ENCODE measurements around the gene IZUMO4. TPM values are rescaled to one million over a fixed set of nuclear protein-coding genes. Genes with fewer than 3 reads are reported as not detected.
"Not testable (repeated sequence)": the region's sequence is repeated elsewhere in the genome, so short reads cannot be mapped to it uniquely, and the experiment has no call there.

The IZUMO4 gene
- total RNA-seq, 2 donors from 2014 or later: 13.9 to 143 TPM

DNA sequence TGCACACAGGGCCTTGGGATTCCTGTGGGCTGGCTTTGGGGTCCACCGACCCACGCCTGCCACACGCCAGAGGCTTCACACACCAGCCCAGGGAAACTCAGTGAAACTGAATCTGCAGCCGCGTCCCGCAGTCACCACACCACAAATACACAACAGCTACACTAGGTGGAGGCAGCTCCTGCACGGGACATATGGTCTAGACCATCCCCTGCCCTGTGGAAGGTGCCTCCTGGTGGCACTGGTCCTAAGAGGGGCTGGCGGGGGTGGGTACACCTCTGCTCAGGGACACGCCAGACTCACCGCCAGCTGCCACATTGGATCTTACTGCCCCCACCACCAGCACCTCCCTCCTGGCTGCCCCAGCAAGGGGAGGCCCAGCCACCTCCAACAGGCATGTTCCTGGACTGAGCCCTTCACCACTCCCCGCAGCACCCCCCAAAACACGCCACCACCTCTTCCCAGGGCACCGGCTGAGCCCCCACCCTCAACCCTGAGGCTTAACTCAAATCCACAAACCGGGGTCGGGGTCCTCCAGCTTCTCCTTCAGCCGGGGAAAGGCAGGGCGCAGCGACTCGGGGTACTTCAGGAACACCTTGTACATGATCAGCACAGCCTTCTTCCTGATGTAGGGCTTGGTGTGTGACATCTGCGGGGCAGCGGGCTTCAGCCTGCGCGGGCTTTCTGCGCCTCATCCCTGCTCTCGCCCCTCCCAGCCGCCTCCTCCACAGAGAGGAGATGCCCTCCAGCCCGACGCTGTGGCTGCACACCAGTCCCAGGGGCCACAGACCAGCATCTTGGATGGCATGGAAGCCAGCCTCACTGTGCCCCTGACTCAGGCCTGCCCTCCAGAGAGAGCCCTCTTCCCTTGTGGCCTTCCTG is 33.4 kb downstream of the IZUMO4 start:
- H3K4me3 Mint-ChIP-seq: no peak overlapping the region
- H3K27ac Mint-ChIP-seq: no peak overlapping the region
- H3K36me3 Mint-ChIP-seq (ENCODE audit: low read depth): peaks cover 65% of the 10 kb centered on the region

GRCh38 chr19:2131012-2131975 is 34.6 kb downstream of the IZUMO4 start:
- H3K36me3 Mint-ChIP-seq (ENCODE audit: low read depth): peaks cover 64% of the 10 kb centered on the region
- H3K4me1 Mint-ChIP-seq; H3K4me3 Mint-ChIP-seq; H3K27ac Mint-ChIP-seq; ATAC-seq (replicated peaks); H3K27me3 Mint-ChIP-seq; H3K9me3 Mint-ChIP-seq: not testable (repeated sequence)

More for the DNA sequence above, 33.4 kb downstream of the IZUMO4 start:
- Mint-ChIP-seq H3K9me3 (no peaks in the 10 kb centered on the region), H3K4me1 (no peaks in the 10 kb centered on the region), H3K27me3 (no peaks in the 10 kb centered on the region)
- no peak for ATAC-seq (replicated peaks)

DNA sequence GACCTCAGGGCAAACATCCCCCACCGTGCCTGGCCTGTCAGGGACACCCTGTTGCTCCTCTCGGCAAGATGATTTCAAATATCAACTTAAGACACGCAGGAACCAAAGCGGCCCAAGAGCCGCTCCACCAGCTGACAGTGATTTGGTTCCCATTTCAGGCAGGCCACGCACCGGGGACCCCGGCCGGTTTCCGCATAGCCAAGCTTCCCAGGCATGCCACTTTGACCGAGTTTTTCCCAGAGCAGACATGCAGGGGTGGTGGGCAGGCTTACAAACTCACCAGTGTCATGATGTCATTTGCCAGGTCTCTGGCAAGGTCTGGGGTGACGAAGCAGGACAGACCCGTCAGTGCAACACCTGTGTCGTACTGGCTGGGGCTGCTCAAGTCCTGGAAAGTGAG is 35.5 kb downstream of the IZUMO4 start:
- Mint-ChIP-seq H3K27me3 (no peaks in the 10 kb centered on the region), H3K4me3 (no peak overlapping the region), H3K27ac (no peak overlapping the region), H3K4me1 (no peaks in the 10 kb centered on the region), H3K9me3 (no peaks in the 10 kb centered on the region), H3K36me3 (ENCODE audit: low read depth) (peaks cover 64% of the 10 kb centered on the region)
- ATAC-seq (replicated peaks): no peak

- peaks cover 64% of the 10 kb centered on the region for H3K36me3 Mint-ChIP-seq (ENCODE audit: low read depth)
- no peak overlapping the region for H3K27ac Mint-ChIP-seq
- H3K9me3 Mint-ChIP-seq: no peaks in the 10 kb centered on the region
- H3K4me3 Mint-ChIP-seq: no peak overlapping the region
- no peaks in the 10 kb centered on the region for H3K4me1 Mint-ChIP-seq
- no peaks in the 10 kb centered on the region for H3K27me3 Mint-ChIP-seq
- ATAC-seq (replicated peaks): no peak
Observed at GRCh38 chr19:2132731-2133490, 36.2 kb downstream of the IZUMO4 start.

DNA sequence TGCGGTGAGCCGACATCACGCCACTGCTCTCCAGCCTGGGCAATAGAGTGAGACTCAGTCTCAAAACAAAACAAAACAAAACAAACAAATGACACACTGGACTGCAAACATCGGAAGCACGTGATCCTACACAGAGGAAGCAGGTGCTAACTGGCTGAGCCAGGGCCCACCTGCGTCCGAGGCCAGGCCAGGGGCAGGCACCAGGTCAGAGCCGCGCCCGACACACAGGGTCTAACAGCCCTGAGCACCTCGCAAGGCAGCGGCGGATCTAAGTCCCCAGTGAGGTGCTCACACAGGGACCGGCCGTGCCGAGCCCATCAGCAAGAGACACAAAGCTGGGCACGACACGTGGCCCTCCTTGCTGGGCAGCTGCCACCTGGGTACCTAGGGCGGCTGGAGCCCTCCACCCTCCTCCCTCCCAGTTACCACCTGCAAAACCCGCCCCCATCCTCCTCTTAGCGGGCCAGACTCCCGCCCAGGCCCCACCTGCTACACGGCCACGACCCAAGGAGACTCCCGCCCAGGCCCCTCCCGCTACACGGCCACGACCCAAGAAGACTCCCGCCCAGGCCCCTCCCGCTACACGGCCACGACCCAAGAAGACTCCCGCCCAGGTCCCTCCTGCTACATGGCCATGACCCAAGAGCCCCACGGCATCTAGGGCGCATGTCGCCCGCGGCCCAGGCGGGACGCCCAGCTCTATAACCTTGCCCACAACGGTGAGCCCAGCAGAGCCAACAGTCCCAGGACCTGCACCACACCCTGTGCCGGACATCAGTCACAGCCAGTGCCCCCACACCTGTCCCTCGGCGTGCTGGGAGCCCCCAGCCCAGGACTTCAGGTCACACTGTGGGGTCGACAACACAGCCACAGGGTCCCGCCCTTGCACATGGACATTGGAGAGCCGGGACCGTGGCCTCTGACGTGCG is 39.0 kb downstream of the IZUMO4 start:
- H3K27ac Mint-ChIP-seq: no peak overlapping the region
- H3K36me3 Mint-ChIP-seq (ENCODE audit: low read depth): peaks cover 71% of the 10 kb centered on the region
- no peak overlapping the region for H3K4me3 Mint-ChIP-seq
- ATAC-seq (replicated peaks): no peak
- no peaks in the 10 kb centered on the region for H3K9me3 Mint-ChIP-seq
- H3K27me3 Mint-ChIP-seq: no peaks in the 10 kb centered on the region
- H3K4me1 Mint-ChIP-seq: no peaks in the 10 kb centered on the region

DNA sequence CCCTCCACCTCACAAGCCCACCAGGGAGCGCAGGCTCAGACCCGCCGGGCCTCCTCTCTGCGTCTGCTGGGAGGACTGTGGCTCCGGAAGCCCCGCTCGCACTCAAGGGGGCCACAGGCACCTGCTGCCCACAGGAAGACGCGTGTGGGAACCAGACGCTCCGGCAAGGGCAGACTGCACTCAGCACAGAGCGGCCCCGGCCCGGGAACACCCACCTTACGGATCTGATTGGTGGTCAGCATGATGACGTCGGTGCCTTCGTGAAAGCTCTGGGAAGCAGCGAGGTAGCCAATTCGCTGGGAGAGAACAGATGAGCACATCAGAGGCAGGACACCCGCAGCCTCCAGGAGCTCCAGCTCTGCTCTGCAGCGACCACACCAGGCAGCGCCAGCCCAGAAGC is 40.1 kb downstream of the IZUMO4 start:
- Mint-ChIP-seq H3K27me3 (no peaks in the 10 kb centered on the region), H3K9me3 (no peaks in the 10 kb centered on the region), H3K4me1 (no peaks in the 10 kb centered on the region), H3K4me3 (no peak overlapping the region), H3K36me3 (ENCODE audit: low read depth) (peaks cover 74% of the 10 kb centered on the region), H3K27ac (no peak overlapping the region)
- ATAC-seq (replicated peaks): no peak

GRCh38 chr19:2138061-2138728 is 41.5 kb downstream of the IZUMO4 start:
- H3K9me3 Mint-ChIP-seq: no peaks in the 10 kb centered on the region
- H3K4me1 Mint-ChIP-seq: no peaks in the 10 kb centered on the region
- peaks cover 60% of the 10 kb centered on the region for H3K36me3 Mint-ChIP-seq (ENCODE audit: low read depth)
- H3K4me3 Mint-ChIP-seq: no peak overlapping the region
- H3K27me3 Mint-ChIP-seq: no peaks in the 10 kb centered on the region
- H3K27ac Mint-ChIP-seq: no peak overlapping the region
- ATAC-seq (replicated peaks): no peak

DNA sequence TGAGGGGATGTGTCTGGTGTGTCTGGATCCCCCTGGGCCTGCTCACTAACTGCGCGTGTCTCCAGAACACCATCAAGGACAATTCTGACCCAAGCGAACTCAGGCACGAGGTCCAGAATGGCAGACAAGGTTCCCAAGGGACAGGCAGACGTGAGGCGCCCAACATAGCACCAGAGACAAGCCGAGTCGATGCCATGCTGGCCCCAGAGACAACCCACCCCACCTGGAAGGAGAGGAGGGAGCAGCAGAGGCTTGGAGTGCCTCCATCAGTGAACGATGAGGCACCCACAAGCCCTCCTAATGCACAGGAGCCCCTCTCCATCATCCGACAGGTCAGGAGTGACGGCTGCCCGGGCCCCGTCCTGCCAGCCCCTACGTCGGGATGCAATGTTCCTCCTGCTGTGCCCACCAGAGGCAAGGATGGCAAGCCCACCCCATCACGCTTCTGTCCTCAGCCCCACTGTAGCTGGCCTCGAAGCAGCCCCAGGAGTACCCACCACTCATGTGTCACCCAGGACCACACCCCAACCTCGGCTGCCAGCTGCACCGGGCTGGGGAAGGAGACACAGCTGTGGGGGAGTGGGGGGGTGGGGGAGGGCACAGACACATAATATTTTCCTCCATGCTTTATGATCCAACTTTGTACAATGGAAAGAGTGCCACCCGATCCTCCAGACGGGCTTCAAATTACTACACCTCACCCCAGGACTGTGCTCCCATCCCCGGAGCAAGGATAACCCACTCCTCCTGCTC is 42.8 kb downstream of the IZUMO4 start:
- Mint-ChIP-seq H3K9me3 (no peaks in the 10 kb centered on the region), H3K36me3 (ENCODE audit: low read depth) (peaks cover 68% of the 10 kb centered on the region), H3K27ac (no peak overlapping the region), H3K4me3 (no peak overlapping the region), H3K4me1 (no peaks in the 10 kb centered on the region), H3K27me3 (no peaks in the 10 kb centered on the region)
- no peak for ATAC-seq (replicated peaks)

DNA sequence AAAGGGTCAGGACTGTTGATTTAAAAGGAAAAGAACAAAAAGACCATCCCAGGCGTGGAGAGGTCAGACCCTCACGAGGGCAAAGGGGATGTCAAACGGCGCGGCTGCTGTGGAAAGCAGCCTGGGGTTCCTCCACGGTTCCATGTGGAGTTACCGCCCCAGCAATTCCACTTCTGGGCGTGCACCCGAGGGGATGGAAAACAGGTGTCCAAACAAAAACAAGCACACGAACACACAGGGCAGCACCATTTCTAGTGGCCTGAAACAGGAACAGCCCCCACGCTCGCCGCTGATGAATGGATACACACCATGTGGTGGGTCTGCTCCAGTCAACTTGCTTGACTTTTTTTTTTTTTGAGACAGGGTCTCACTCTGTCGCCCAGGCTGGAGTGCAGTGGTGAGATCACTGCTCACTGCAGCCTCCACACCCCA is 43.4 kb downstream of the IZUMO4 start:
- Mint-ChIP-seq H3K9me3 (no peaks in the 10 kb centered on the region), H3K27me3 (no peaks in the 10 kb centered on the region), H3K4me3 (no peak overlapping the region), H3K4me1 (no peaks in the 10 kb centered on the region), H3K36me3 (ENCODE audit: low read depth) (peaks cover 73% of the 10 kb centered on the region), H3K27ac (no peak overlapping the region)
- ATAC-seq (replicated peaks): no peak

DNA sequence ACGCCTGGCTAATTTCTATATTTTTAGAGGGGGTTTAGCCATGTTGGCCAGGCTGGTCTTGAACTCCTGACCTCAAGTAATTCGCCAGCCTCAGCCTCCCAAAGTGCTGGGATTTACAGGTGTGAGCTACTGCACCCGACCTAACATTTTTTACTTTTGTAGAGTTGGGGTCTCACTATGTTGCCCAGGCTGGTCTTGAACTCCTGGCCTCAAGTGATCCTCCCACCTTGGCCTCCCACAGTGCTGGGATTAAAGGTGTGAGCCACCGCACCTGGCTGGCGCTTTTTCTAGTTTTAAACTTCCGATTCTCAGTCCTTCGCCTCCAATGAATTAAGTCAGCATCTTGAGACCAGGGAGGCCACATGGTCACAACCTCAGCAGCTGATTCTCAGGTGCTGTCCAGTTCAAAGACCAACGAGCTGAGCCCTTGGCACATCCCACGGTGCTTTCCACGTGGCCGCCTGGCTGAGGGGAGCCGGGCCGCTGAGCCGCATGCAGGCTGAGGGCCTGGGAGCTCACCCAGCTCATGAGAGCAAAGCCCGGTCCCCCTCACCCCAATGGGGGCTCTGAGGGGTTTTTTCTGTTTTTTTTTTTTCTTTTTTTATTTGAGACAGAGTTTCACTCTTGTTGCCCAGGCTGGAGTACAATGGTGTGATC is 45.6 kb downstream of the IZUMO4 start:
- peaks cover 8% of the 10 kb centered on the region for H3K4me1 Mint-ChIP-seq
- no peak for ATAC-seq (replicated peaks)

DNA sequence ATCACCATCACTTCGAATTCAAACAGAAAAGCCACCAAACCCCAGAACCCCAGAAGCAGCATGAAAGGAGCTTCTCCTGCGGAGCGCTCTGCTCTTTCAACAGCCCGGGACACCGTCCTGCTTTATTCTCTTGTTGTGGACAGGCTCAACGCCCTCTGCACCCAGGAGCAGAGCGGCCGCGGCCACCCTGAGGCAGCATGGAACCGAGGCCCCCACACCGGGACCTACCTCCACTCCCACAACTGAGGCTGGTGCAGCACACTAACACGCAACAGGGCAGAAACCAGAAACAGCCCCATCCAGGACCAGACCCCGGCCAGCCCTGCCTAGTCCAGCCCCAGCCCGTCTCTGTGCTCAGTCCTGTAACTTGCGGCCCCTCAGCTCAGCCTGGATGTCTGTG is 47.5 kb downstream of the IZUMO4 start:
- Mint-ChIP-seq H3K27me3 (no peaks in the 10 kb centered on the region), H3K4me3 (no peak overlapping the region), H3K4me1 (peaks cover 8% of the 10 kb centered on the region), H3K27ac (no peak overlapping the region), H3K36me3 (ENCODE audit: low read depth) (peaks cover 68% of the 10 kb centered on the region), H3K9me3 (no peaks in the 10 kb centered on the region)
- ATAC-seq (replicated peaks): no peak

More for the DNA sequence above, 45.6 kb downstream of the IZUMO4 start:
- H3K27me3 Mint-ChIP-seq: no peaks in the 10 kb centered on the region
- H3K4me3 Mint-ChIP-seq: no peak overlapping the region
- no peaks in the 10 kb centered on the region for H3K9me3 Mint-ChIP-seq
- H3K36me3 Mint-ChIP-seq (ENCODE audit: low read depth): peaks cover 71% of the 10 kb centered on the region
- no peak overlapping the region for H3K27ac Mint-ChIP-seq

- no peaks in the 10 kb centered on the region for H3K27me3 Mint-ChIP-seq
- H3K9me3 Mint-ChIP-seq: no peaks in the 10 kb centered on the region
- H3K36me3 Mint-ChIP-seq (ENCODE audit: low read depth): peaks cover 70% of the 10 kb centered on the region
- peak overlapping the region; percentile 94 for H3K4me3 Mint-ChIP-seq
- ATAC-seq (replicated peaks): no peak
- peak overlapping the region; percentile 59 for H3K27ac Mint-ChIP-seq
- H3K4me1 Mint-ChIP-seq: peaks cover 13% of the 10 kb centered on the region
Observed at GRCh38 chr19:2145831-2146241, 49.1 kb downstream of the IZUMO4 start.

All from activated T-helper 17 cell treated with anti-CD3 and anti-CD28 coated beads, Interleukin-2, amount 50 U/mL, for 72 hours (primary cell).